HEK293T (cell line): Measurements from ENCODE around the gene SEMA6B.

Experiments
- FOXA1 ChIP-seq: fragments of 450-650 bp; IDR thresholded peaks from 2 replicates; pipeline ENCODE4 v1.6.1; 2016; ENCODE audit warnings: mild to moderate bottlenecking
- FOXM1 ChIP-seq: fragments of 450-650 bp; IDR thresholded peaks from 2 replicates; pipeline ENCODE4 v1.6.1; 2017; ENCODE audit warnings: mild to moderate bottlenecking, borderline replicate concordance
- PKNOX1 ChIP-seq: fragments of 450-650 bp; IDR thresholded peaks from 2 replicates; pipeline ENCODE4 v1.6.1; 2016

DNA sequence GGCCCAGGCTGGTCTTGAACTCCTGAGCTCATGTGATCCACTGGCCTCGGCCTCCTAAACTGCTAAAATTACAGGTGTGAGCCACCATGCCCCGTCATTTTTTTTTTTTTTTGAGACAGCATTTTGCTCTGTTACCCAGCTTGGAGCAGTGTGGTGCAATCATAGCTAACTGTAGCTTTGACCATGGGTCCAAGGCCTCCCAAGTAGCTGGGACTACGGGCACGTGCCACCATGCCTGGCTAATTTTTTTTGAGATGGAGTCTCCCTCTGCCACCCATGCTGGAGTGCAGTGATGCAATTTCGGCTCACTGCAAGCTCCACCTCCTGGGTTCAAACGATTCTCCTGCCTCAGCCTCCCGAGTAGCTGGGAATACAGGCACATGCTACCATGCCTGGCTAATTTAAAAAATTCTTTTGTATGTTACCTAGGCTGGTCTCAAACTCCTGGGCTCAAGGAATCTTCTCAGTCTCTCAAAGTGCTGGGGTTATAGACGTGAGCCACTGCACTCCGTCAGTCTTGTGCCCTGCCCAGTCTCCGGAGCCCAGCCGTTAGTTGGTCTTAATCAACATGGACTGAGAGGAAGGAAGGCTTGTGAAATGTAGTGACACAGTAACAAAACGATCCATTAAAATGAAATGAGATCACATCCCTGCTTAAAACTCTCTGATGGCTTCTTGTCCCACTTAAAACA, 18.2 kb downstream of the SEMA6B start:
- TF ChIP-seq PKNOX1 (no peak), FOXA1 (no peak), FOXM1 (no peak)
